Spleen (tissue), 7 donors: ENCODE data around the gene OR13F1.

ENCODE experiments used
- POLR2A ChIP-seq, 3 donors: fragments of 450-650 bp; IDR thresholded peaks; one replicate each; pipeline ENCODE4 v1.5.1; 2017; ENCODE audit warnings: antibody characterized with exemption in 3 of 3, mild to moderate bottlenecking in 1 of 3
- TF ChIP-seq, protein P1 (sequence below), 11 experiments: fragments of 200-600 bp in 7 of 11; fragments of 450-650 bp in 4 of 11; sonication (generic) in 4 of 11; IDR thresholded peaks in 8 of 11; conservative IDR thresholded peaks in 3 of 11; 1 replicate in 7 of 11; 2 replicates in 4 of 11; pipeline versions ENCODE4 v1.4.0 to v1.8.0; 2016 to 2021; ENCODE audit warnings: antibody characterized with exemption in 11 of 11, inconsistent platforms in 4 of 11, mild to moderate bottlenecking in 1 of 11
- donor health status: DM: no; HTN: no; CAD: no; lungs with moderate emphysema.
- donor health status: DM: no; HTN: no; CAD: no.
- donor health status: DM: no; HTN: no; CAD: no.

DNA sequence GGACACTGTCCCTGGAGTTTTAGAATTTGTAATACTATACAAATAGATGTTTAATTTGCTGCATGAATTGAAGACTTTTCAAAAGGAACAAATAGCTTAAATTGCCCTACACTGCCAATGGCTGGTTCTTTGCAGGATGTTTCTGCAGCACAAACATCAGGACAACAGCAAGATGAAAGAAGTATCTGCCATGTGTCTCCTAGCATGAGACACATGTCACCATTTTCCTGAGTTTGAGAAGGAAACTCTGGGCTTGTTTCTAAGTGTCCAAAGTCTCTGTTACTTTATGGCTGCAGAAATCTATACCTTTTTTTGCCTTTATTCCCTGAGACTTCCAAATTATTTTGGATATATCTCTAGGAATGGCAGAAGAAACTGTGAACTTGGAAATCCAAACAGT, 623 bp upstream of the OR13F1 start:
- TF ChIP-seq, protein P1, sequence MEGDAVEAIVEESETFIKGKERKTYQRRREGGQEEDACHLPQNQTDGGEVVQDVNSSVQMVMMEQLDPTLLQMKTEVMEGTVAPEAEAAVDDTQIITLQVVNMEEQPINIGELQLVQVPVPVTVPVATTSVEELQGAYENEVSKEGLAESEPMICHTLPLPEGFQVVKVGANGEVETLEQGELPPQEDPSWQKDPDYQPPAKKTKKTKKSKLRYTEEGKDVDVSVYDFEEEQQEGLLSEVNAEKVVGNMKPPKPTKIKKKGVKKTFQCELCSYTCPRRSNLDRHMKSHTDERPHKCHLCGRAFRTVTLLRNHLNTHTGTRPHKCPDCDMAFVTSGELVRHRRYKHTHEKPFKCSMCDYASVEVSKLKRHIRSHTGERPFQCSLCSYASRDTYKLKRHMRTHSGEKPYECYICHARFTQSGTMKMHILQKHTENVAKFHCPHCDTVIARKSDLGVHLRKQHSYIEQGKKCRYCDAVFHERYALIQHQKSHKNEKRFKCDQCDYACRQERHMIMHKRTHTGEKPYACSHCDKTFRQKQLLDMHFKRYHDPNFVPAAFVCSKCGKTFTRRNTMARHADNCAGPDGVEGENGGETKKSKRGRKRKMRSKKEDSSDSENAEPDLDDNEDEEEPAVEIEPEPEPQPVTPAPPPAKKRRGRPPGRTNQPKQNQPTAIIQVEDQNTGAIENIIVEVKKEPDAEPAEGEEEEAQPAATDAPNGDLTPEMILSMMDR (IDR thresholded peaks at IDR 0.05 in 8 of 11, conservative IDR thresholded peaks at IDR 0.05 in 3 of 11): no peak
- TF ChIP-seq POLR2A (IDR thresholded peaks at IDR 0.05): no peak
